Measurements from ENCODE around the gene TM4SF1.
"Not testable (repeated sequence)": the region's sequence is repeated elsewhere in the genome, so short reads cannot be mapped to it uniquely, and the experiment has no call there.

Gene TM4SF1

DNA sequence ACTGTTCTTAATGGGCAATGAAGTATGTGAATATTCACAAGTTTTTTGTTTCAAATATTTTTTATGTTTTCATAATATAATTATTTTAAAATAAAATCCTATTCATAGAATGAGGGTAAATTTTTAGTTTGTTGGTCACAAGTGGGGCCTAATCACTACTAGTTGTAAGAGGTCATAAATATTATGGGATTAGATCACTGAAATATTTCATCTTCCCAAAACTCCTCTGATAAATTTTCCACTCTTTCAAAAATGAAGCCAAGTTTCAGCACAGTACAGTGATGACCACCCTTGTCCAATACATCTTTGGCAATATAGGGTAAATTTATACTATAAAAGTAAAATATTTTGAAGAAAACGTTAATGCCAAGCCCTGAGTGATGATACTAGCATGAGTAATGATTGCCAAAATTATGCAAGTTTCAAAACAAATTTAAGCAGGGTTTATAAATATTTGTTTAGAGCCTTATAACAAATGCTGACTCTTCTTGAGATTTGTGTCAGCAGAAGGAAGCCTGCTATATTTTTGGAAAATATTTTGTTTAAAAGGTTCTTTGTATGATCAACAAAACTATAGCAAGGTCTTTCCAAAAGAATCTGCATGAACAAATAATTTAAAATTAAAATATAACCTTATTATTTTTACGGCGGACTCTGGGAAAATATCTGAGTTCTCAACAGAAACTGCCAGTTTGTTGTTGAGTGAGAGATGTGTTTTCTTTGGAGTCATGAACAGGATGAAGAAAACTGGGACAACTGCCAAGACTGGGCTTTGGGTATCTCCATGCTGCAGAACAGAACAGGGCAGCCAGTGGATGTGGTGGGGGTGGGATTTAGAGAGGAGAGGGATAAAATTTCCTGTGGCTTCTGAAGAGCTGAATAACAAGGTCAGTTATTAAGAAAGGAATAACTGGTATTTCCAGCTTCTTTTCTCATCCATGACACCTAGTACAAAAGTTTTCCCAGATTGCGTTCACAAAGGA lies 17.9 kb upstream of the TM4SF1 start:
- peak in 1 of 2 experiments; percentile 36 for DNase-seq (ENCODE audit: low read depth in 2 of 2)

DNA sequence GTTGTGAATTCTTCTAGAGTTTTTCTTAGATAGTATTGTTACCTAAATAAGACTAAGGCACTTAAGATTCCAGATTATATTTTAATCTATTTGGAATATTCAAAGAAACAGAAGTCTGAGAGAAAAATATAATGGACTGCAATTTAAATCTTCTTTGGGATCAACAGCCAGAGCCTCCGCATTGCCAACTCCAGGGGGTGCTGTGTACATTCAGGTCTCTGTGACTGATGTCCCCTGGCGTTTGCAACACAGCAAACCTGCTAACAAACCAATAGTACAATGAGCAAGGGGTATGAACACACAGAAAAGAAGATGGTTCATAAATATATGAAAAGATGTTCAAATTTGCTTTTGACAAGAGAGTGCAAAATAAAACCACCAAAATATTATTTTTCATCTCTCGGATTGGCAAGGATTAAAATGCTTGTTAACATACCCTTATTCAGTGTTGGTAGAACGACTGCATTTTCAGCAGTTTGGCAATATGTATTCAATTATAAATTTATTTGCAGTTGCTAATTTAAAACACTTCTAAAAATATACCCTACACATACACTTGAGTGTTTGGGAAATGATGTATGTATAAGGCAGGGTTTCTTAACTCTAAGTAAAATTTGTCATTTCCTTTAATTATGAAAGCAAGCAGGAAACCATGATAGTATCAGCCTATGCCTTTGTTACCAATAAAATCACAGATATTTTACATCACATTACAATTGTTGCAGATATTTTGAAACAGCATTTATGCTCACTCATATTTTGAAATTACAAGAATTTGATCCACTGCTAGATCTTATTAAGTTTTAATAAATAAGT lies 16.1 kb upstream of the TM4SF1 start:
- DNase-seq (ENCODE audit: low read depth in 2 of 2) = peak; percentile 59 to 60

DNA sequence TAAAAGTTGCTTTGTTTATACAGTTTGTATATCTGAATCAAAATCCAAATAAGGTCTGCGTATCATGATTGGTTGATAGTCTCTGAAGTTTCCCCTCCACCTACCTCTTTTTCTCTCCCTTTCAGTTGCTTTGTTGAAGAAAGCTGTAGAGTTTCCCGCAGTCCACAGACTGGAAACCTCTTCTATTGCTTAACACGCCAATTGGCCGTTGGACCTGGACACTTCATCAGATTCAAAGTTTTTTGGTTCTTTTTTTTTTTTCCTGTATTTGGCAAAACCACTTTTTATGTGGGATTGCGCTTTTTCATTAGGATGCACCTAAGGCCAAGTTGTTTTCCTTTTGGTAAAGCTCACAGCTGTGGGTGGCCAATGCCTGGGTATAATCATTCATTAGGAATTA lies 14.5 kb upstream of the TM4SF1 start:
- DNase-seq (ENCODE audit: low read depth in 2 of 2) = no peak

DNA sequence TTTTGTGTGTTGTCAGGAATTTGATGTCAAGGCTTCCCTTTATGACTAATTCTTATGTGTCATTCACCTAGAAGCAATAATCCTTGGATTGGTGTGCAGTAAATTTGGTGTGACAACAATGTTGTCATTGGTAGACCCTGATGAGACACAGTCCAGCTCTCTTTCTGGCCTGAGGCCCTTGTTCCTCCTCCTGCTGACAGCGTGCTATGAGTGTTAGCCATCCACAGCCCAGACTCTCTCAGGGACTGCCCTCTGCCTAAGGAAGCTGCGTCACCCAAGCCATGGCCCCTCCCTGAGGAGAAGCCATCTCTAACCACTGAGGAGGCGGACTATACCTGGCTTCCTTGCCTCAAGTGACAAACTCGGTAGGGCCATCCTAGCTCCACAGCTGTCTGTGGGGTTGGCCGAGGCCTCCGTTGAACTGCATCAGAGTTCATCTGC lies 13.3 kb upstream of the TM4SF1 start:
- DNase-seq (ENCODE audit: low read depth in 2 of 2) = no peak

DNA sequence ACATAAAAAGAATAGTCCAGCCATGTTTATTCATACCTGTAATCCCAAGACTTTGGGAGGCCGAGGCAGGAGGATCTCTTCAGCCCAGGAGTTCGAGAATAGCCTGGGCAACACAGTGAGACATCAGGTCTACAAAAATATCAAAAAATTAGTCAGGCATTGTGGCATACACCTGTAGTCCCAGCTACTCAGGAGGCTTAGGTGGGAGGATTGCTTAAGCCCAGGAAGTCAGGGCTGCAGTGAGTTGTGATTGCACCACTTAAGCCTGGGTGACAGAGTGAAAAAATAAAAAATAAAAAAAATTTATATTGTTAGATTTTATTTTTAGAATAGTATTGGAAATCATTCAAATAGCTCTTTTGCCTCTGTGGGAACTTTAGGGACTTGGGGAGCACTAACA lies 12.8 kb upstream of the TM4SF1 start:
- no peak for DNase-seq (ENCODE audit: low read depth in 2 of 2)

DNA sequence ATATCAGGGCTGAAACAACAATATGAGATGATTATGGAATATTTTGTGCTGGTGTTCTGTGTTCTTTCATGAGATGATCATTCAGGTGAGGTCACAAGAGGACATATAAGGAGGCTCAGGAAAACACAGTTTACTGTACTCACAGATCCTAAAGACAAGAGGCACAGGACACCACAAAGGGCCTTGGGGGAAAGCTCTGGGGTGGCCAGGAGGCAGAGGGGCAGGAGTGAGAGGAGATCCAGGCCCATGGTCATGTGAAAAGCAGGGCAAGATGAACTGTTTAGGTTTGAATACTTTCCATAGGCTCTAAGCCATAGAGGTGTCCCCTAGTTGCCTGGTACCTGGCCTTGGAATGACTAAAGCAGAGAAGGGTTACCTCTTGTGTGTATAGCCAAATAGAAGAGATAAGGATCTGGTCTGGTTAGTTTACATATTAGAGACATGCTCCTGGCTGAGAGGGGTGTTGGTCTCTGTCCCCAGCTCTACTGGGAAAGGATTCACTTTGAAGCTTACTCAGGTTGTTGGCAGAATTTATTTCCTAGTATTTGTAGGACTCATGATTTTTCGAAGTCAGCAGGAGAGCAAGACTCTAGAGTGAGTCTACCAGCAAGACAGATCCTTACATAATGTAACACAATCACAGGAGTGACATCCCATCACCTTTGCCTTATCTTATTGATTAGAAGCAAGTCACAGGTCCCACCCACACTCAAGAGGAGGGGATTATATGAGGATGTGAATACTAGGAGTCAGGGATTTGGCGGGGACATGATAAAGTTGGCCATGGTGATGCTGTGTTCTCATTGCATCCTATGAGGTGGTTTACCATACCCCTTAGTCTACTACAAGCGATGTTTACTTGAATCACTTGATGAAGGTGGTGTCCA lies 11.3 kb upstream of the TM4SF1 start:
- no peak for DNase-seq (ENCODE audit: low read depth in 2 of 2)

DNA sequence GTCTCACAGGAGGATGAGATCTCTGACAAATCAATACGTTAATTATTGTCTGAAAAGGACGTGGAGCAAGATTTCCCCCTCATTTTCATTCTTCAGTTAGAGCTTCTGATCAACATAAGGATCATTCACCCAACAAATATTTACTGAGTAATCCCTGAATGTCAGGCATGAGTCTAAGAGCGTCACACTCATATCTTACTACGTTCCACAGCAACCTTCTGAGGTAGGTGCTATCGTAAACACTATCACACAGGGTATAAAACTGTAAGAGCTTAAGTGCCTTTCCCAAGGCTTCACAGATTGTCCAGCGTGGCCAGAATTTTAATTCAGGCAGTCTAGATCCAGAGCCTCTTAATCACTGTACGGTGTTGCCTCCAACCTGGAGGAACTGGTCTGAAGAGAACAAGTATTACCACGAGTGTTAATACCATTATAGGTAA lies 10.6 kb upstream of the TM4SF1 start:
- DNase-seq (ENCODE audit: low read depth in 2 of 2) = peak; percentile 69 to 73

DNA sequence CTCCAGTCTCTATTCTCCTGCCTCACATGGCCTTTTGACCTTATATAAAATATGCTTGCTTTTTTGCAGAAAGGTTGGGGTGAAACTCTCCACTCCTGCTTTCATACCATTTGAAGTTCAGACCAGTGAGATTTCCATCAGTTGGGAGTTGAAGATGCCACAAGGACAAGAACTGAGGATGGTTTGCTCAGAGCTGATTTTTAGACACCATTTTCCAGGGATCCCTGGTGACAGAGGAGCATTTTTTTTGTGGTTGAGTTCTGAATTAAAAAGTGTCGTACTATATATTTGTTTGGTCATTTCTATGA lies 8.8 kb upstream of the TM4SF1 start:
- DNase-seq (ENCODE audit: low read depth in 2 of 2) = no peak

DNA sequence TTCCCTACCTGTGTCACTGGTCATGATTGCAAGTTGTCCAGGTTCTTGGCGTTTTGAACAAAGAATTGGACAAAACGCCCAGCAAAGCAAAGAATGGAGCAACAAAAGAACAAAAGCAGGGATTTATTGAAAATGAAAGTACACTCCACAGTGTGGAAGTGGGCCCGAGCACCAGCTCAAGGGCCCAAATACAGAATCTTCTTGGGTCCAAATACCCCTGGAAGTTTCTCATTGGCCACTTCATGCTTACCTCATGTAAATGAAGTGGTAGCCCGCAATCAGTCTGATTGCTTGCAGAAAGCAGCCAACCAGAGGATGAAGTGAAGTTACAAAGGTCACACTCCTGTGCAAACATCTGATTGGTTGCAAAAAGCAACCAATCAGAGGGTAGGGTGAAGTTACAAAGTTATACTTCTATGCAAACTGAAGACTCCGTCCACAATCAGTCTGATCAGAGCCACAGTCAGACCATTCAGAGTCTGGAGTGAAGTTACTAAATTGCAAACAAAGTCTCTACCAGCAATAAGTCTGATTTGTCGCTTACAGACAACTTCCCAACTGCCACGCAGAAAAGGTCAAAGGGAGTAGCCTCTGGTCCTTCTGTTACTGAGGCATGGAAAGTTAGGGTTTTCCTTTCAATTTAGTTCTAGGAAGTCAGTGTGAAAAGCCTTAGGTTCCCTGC lies 8.3 kb upstream of the TM4SF1 start:
- no peak for DNase-seq (ENCODE audit: low read depth in 2 of 2)

DNA sequence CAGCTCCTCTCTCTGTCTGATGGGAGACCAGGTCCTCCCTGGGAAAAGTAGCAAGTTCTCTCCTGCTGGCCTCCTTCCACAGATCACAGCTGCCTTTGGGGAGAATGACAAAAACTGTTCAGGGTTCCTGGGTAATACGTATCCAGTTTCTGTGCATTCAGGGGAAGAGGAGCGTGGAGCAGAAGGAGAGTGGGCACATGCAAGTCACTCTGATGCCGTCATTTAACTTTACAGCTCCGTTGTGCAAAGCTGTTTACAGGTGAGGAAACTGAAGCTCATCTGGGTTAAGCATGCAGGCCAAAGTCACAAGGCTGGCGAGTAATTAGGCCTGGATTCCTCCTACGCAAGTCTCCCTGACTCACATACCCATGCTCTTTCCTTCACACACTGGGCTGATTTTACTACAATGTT lies 7.5 kb upstream of the TM4SF1 start:
- DNase-seq (ENCODE audit: low read depth in 2 of 2) = no peak

DNA sequence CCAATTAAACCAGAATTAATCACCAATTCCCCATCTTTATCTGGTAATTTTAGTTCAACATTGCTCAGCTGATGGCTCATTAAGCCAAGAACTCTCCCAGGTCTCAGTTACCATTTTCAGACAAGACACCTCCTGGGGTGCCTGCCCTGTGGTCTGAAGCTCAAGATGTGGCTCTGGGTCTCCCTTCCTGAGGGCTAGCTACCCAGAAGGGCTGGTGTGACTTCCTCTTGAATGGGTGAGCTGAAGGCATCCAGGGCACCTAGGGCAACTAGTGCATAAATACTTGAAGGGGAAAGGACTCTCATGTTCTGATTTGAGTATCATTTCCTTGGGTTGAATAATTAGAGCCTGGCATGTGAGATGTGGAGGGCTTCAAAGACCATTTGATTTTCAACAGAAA lies 6.7 kb upstream of the TM4SF1 start:
- DNase-seq (ENCODE audit: low read depth in 2 of 2) = no peak

DNA sequence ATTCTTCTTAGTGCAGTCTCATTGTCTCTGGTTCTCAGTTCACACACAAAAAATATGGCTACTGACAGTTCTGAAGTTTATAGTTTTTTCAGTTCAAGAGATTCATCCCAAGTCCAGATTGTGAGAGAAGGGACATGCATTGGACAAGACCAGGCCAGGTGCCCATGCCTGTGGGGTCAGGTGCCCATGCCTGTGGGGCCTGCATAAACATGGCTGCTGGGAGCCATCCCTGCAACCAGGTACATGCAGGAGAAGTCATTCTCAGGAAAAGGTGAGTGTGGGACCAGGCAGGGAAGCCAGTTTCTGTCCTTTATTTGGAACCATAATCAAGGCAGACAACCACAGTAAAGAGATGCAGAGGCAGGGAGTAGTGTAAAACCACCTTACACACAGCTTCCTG lies 6.3 kb upstream of the TM4SF1 start:
- no peak for DNase-seq (ENCODE audit: low read depth in 2 of 2)

DNA sequence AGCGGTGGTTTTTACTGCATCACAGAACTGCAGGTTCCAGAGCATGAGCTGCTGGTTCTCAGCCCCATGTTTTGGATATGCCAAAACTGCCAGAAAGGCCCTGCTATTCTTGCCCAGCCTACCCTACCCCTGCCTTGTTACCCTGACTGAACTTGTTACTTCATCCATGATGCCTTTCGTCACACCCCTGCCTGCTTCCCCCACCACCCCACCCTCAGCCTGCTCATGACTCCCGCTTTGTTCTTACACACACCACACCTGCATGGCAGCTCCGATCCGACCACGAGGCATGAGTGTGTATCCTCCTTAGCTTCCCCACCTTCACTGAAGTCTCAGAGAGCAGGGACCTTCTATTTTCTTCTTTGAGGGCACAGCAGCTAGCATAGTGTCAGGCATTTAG lies 5.1 kb upstream of the TM4SF1 start:
- no peak for DNase-seq (ENCODE audit: low read depth in 2 of 2)

DNA sequence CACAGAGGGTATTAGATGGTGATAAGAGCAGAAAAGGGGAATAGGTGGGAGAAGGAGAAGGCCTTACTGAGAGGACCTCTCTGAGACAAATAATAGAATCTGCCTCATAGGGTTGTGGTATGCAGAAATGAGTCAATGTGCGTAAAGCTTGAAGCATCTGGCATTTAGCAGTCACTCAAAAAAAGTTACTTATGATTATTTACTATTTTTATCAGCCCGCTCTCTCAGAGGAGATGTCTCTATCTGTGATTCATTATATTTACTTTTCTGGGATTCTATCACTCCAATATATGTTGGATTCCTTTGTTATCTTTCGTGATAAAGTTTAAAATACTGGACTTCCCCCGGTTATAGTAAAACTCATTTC lies 4.6 kb upstream of the TM4SF1 start:
- DNase-seq (ENCODE audit: low read depth in 2 of 2) = peak; percentile 65 to 71

DNA sequence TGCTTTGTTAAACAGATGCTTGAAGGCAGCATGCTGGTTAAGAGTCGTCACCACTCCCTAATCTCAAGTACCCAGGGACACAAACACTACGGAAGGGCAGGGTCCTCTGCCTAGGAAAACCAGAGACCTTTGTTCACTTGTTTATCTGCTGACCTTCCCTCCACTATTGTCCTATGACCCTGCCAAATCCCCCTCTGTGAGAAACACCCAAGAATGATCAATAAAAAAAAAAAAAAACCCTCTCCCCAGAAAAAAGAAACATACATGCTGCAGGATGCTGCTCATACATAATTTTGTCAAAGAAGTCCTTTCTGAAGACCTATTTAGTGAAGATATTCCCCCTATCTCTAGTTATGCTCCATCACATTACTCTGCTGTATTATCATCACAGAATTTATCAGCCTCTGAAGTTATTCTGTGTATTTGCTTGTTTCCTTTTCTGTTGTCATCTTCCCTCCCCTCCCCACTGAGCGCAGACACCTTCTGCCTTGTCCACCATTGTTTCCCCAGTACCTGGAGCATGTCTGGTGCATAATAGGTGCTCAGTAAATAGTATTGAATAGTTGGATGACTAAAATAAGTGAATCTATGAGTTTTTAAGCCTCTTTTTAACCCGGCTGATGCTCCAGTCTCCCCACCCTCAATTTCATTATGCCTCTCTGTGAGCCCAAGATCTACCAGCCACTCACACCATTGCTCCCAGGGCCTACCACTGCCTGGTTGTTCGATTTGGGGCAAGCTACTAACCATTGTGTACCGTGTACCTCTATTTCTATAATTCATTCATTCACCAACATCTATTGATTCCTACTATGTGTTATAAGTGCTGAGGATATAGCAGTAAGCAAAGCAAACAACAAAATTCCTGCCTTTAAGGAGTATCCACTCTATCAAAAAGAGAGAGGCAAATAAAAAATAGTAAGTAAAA lies 4.0 kb upstream of the TM4SF1 start:
- no peak for DNase-seq (ENCODE audit: low read depth in 2 of 2)

DNA sequence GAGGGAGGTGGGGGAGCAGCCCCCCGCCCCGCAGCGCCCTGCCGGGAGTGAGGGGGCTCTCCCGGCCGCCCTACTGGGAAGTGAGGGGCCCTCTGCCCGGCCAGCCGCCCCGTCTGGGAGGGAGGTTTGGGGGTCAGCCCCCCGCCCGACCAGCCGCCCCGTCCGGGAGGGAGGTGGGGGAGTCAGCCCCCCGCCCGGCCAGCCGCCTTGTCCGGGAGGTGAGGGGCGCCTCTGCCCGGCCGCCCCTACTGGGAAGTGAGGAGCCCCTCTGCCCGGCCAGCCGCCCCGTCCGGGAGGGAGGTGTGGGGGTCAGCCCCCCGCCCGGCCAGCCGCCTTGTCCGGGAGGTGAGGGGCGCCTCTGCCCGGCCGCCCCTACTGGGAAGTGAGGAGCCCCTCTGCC lies 2.8 kb upstream of the TM4SF1 start:
- DNase-seq (ENCODE audit: low read depth in 2 of 2) = not testable (repeated sequence)

DNA sequence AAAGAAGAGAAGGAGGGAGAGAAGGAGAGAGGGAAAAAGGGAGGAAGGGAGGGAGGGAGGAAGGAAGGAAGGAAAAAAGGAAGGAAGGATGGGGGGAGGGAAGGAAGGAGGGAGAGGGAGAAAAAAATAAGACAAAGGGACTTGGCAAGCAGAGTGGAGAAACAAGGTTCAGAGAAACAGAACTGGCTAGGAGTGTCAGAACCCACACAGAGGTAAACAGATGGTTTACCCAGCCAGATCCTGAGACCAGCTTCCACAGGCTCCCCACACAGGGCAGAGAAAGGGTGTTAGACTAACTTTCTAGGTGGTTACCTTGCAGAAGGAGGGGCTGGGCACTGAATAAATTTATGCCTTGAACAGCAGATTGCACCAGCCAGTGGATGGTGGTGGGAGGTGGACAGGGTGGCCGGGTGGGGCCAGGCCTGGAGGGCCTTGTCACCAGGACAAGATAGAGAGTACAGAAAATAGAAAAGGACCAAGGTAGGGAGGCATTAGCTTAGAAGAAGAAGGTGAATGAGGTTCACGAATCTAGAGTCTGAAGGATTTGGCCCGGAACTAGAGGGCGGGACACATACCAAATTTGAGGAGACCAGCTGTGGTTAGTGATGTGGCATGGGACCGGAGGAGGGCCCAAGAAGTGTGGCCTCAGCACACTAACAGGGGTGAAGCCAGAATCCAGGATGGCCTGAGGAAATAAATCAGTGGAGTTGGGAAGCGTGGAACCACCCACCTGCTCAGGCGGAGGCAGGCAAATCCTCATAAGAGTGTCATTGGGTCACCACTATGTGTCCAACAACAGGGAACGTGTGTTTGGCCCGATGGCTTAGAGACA lies 1.2 kb upstream of the TM4SF1 start:
- no peak for DNase-seq (ENCODE audit: low read depth in 2 of 2)

DNA sequence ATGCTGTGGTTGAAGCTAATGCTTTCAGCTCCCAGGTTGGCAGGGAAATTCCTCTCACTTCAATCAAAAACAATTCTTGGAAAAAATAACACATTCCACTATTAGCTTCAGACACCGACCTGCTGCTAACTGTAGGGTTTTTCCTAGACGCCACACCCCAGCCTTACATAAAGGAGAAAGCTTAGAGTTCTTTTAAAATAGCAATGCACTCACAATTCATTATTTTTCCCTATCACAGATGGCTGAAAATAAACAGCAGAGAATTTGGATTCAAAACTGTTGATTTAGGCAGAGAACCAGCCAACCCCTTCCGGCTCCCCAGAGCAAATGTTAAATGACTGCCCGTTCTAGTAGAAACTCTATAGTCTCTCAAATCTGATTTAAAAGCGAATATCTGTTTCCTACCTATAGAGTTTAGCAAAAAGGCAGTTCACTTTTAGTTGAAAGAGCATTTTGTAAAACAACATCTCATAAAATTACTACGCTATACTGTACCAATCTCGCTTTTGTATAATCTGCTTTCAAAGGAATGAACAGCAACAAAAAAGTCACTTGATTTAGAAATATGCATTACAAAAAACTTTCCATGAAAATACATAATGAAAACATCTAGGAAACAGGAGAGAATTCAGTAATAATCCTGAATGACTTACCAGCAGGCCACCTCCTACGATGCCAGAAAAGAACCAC lies 586 bp downstream of the TM4SF1 start:
- DNase-seq (ENCODE audit: low read depth in 2 of 2) = no peak
